MM.1S (cell line): ENCODE measurements around the gene FGF11.

Source experiments
- CTCF ChIP-seq: fragments of 300-600 bp; sonication (generic); IDR thresholded peaks from 2 replicates; pipeline ENCODE4 v1.5.1; 2016; ENCODE audit warnings: antibody characterized with exemption, low read length, mixed read lengths
- EZH2 ChIP-seq: fragments of 300-600 bp; sonication (generic); optimal IDR thresholded peaks from 2 replicates; pipeline ENCODE3; 2017; ENCODE audit warnings: low read depth, mild to moderate bottlenecking, antibody characterized with exemption, low read length, mixed read lengths

GRCh38 chr17:7418472-7419152 is 20.7 kb upstream of the FGF11 start:
- TF ChIP-seq CTCF = no peak
- no peak for TF ChIP-seq EZH2
